H1 (cell line): ENCODE measurements around the gene UBE2F. TPM values are rescaled to one million over a fixed set of nuclear protein-coding genes. Genes with fewer than 3 reads are reported as not detected.

Experiments
- CTCF ChIA-PET: fragments of 300-600 bp; sonication (Branson Sonifier 250); formaldehyde crosslinking; loops from one replicate; lab custom pipeline; 2021; ENCODE audit not compliant: partially characterized antibody; lab: Charles Lee
- POLR2A ChIA-PET: fragments of 300-600 bp; sonication (Branson Sonifier 250); formaldehyde crosslinking; loops from one replicate; lab custom pipeline; 2021; ENCODE audit warnings: inconsistent platforms; ENCODE audit not compliant: partially characterized antibody; lab: Charles Lee
- DNase-seq, 2 experiments: peaks; one replicate each; pipeline versions ENCODE4 v3.0.0 to v3.0.0-alpha.2; 2010 to 2022; ENCODE audit warnings: low spot score in 2 of 2, low read depth in 1 of 2, mixed read lengths in 1 of 2
- FAIRE-seq: peaks from 2 replicates; lab custom pipeline; 2011; peaks lifted over from hg19 to GRCh38; lab: Jason Lieb, UNC
- H2AFZ ChIP-seq: 2 replicates; pipeline ENCODE4 v1.8.1; 2012; ENCODE audit warnings: low read length, inconsistent platforms
- H2AK5ac ChIP-seq: 2 replicates; pipeline ENCODE4 v1.6.1; 2013; ENCODE audit warnings: low read depth, low read length
- H2BK120ac ChIP-seq: replicated peaks from 2 replicates; pipeline ENCODE3; 2013; ENCODE audit warnings: low read depth, low read length, inconsistent platforms
- H2BK12ac ChIP-seq: 2 replicates; pipeline ENCODE4 v1.6.1; 2013; ENCODE audit warnings: low read depth, low read length
- H2BK15ac ChIP-seq: 2 replicates; pipeline ENCODE4 v1.6.1; 2013; ENCODE audit warnings: low read length
- H2BK20ac ChIP-seq: 2 replicates; pipeline ENCODE4 v1.6.1; 2013; ENCODE audit warnings: low read length
- H2BK5ac ChIP-seq: 2 replicates; pipeline ENCODE4 v1.6.1; 2013; ENCODE audit warnings: low read depth, low read length
- H3K14ac ChIP-seq: 2 replicates; pipeline ENCODE4 v1.6.1; 2013; ENCODE audit warnings: inconsistent platforms; ENCODE audit not compliant: insufficient read length
- H3K18ac ChIP-seq: 2 replicates; pipeline ENCODE4 v1.6.1; 2013; ENCODE audit warnings: low read length; ENCODE audit errors: extremely low read depth
- H3K23ac ChIP-seq: 2 replicates; pipeline ENCODE4 v1.6.1; 2013; ENCODE audit warnings: inconsistent platforms; ENCODE audit not compliant: insufficient read length
- H3K23me2 ChIP-seq: 2 replicates; pipeline ENCODE4 v1.6.1; 2013; ENCODE audit warnings: low read depth, low read length
- H3K27ac ChIP-seq: 2 replicates; pipeline ENCODE4 v1.6.1; 2011; ENCODE audit warnings: low read depth, low read length, inconsistent platforms
- H3K27me3 ChIP-seq, 4 experiments: replicated peaks in 1 of 4; 1 replicate in 1 of 4; 2 replicates in 3 of 4; pipeline versions ENCODE4 v1.6.1 to v1.8.1; 2011 to 2013; ENCODE audit warnings: low read length in 3 of 4, mild to moderate bottlenecking in 3 of 4, inconsistent platforms in 2 of 4, mixed read lengths in 2 of 4, moderate library complexity in 1 of 4; ENCODE audit not compliant: control insufficient read depth in 3 of 4, insufficient read depth in 3 of 4; ENCODE audit errors: extremely low read depth in 1 of 4
- H3K36me3 ChIP-seq, 4 experiments: 2 replicates each; pipeline versions ENCODE4 v1.6.1 to v1.8.1; 2011 to 2013; ENCODE audit warnings: mild to moderate bottlenecking in 4 of 4, low read length in 3 of 4, moderate library complexity in 2 of 4, control low read depth in 1 of 4, inconsistent platforms in 1 of 4; ENCODE audit not compliant: insufficient read depth in 4 of 4, control insufficient read depth in 2 of 4
- H3K4ac ChIP-seq: replicated peaks from 2 replicates; pipeline ENCODE3; 2013; ENCODE audit warnings: low read length, low read depth, mixed read lengths, inconsistent platforms; ENCODE audit not compliant: insufficient read length
- H3K4me1 ChIP-seq, 4 experiments: replicated peaks in 1 of 4; 1 replicate in 1 of 4; 2 replicates in 3 of 4; pipeline versions ENCODE4 v1.6.1 to v1.8.1; 2011 to 2013; ENCODE audit warnings: low read length in 3 of 4, inconsistent platforms in 2 of 4, mixed read lengths in 1 of 4; ENCODE audit not compliant: insufficient read depth in 4 of 4, control insufficient read depth in 3 of 4
- H3K4me2 ChIP-seq, 2 experiments: 2 replicates each; pipeline versions ENCODE4 v1.6.1 to v1.8.1; 2011 to 2013; ENCODE audit warnings: low read depth in 2 of 2, low read length in 2 of 2, control low read depth in 1 of 2, inconsistent platforms in 1 of 2, mild to moderate bottlenecking in 1 of 2; ENCODE audit not compliant: insufficient read depth in 1 of 2
- H3K4me3 ChIP-seq, 4 experiments: fragments of 200-600, 300-600 bp in 1 of 4; sonication (generic), shearing (Covaris generic), sonication (Bioruptor Twin) in 1 of 4; 2 replicates each; pipeline versions ENCODE4 v1.5.1 to v1.8.1; 2011 to 2016; ENCODE audit warnings: low read length in 4 of 4, low read depth in 3 of 4, control low read depth in 2 of 4, inconsistent platforms in 2 of 4, mild to moderate bottlenecking in 2 of 4, mixed read lengths in 1 of 4, moderate library complexity in 1 of 4; ENCODE audit not compliant: insufficient read depth in 2 of 4; ENCODE audit errors: extremely low read depth in 1 of 4
- H3K56ac ChIP-seq: replicated peaks from 2 replicates; pipeline ENCODE3; 2013; ENCODE audit warnings: low read depth, mild to moderate bottlenecking, mixed read lengths, low read length, inconsistent platforms; ENCODE audit not compliant: insufficient read length
- H3K79me1 ChIP-seq: 2 replicates; pipeline ENCODE4 v1.6.1; 2013; ENCODE audit warnings: low read depth, low read length, control low read depth
- H3K79me2 ChIP-seq, 2 experiments: 2 replicates each; pipeline versions ENCODE4 v1.6.1 to v1.8.1; 2012 to 2013; ENCODE audit warnings: low read length in 2 of 2, mild to moderate bottlenecking in 2 of 2, inconsistent platforms in 1 of 2; ENCODE audit not compliant: insufficient read depth in 2 of 2, control insufficient read depth in 1 of 2
- H3K9ac ChIP-seq, 4 experiments: replicated peaks in 1 of 4; 1 replicate in 1 of 4; 2 replicates in 3 of 4; pipeline versions ENCODE4 v1.6.1 to v1.8.1; 2011 to 2013; ENCODE audit warnings: low read depth in 3 of 4, low read length in 3 of 4, control low read depth in 2 of 4, mild to moderate bottlenecking in 2 of 4, moderate library complexity in 2 of 4, inconsistent platforms in 1 of 4; ENCODE audit errors: extremely low read depth in 1 of 4
- H3K9me3 ChIP-seq, 2 experiments: 2 replicates each; pipeline versions ENCODE4 v1.6.1 to v1.8.1; 2012 to 2013; ENCODE audit warnings: mild to moderate bottlenecking in 2 of 2, moderate library complexity in 2 of 2, control low read depth in 1 of 2, inconsistent platforms in 1 of 2, low read depth in 1 of 2, low read length in 1 of 2, mixed read lengths in 1 of 2; ENCODE audit not compliant: insufficient read depth in 2 of 2
- H4K20me1 ChIP-seq, 2 experiments: replicated peaks in 1 of 2; 2 replicates each; pipeline versions ENCODE3 to v1.8.1; 2011 to 2013; ENCODE audit warnings: inconsistent platforms in 2 of 2, low read length in 2 of 2, mild to moderate bottlenecking in 1 of 2; ENCODE audit not compliant: insufficient read depth in 2 of 2, control insufficient read depth in 1 of 2
- H4K5ac ChIP-seq: 2 replicates; pipeline ENCODE4 v1.6.1; 2013; ENCODE audit warnings: low read length, low read depth, mixed read lengths, inconsistent platforms; ENCODE audit not compliant: insufficient read length
- H4K8ac ChIP-seq: 2 replicates; pipeline ENCODE4 v1.8.0; 2013; ENCODE audit warnings: mild to moderate bottlenecking, moderate library complexity, low read length, inconsistent platforms; ENCODE audit not compliant: insufficient read depth; ENCODE audit errors: extremely low read depth
- H4K91ac ChIP-seq: replicated peaks from 2 replicates; pipeline ENCODE3; 2013; ENCODE audit warnings: low read length, mixed read lengths, inconsistent platforms; ENCODE audit not compliant: insufficient read length
- E2F6 ChIP-seq: IDR thresholded peaks from 2 replicates; pipeline ENCODE4 v1.6.1; 2012; ENCODE audit warnings: inconsistent platforms
- NRF1 ChIP-seq: IDR thresholded peaks from 2 replicates; pipeline ENCODE4 v1.6.1; 2011; ENCODE audit warnings: mild to moderate bottlenecking, low read depth, low read length, improper control_type of control experiment
- RAD21 ChIP-seq, 2 experiments: IDR thresholded peaks in 1 of 2; conservative IDR thresholded peaks in 1 of 2; 2 replicates each; pipeline ENCODE4 v1.6.1; 2011; ENCODE audit warnings: low read depth in 2 of 2, low read length in 2 of 2, improper control_type of control experiment in 1 of 2, inconsistent platforms in 1 of 2, mild to moderate bottlenecking in 1 of 2, moderate library complexity in 1 of 2
- SAP30 ChIP-seq: fragments of 300-600 bp; sonication (generic); IDR thresholded peaks from 2 replicates; pipeline ENCODE4 v1.7.1; 2012; ENCODE audit warnings: low read length, moderate library complexity, mild to moderate bottlenecking, inconsistent platforms; ENCODE audit not compliant: insufficient read depth, insufficient replicate concordance
- WGBS, 2 experiments: shearing (Covaris generic) in 1 of 2; methylation state at CpG; one replicate each; pipeline versions ENCODE4 v1.1.6 to v1.1.7; 2013 to 2015; ENCODE audit warnings: low lambda C conversion rate in 2 of 2, mixed read lengths in 2 of 2, inconsistent platforms in 1 of 2, low coverage in 1 of 2, missing lambda C conversion rate in 1 of 2; ENCODE audit not compliant: insufficient replicate concordance in 2 of 2, insufficient coverage in 1 of 2, insufficient read length in 1 of 2; ENCODE audit errors: extremely low coverage in 1 of 2, missing lambda C conversion rate in 1 of 2; 5-methylcytosine and 5-hydroxymethylcytosine counted together
- polyA plus RNA-seq, 7 experiments: library from polyadenylated mRNA; depleted of rRNA in 3 of 7; stranded (reverse) in 5 of 7; unstranded in 2 of 7; fragments of >200 nt in 5 of 7; fragments of 200-250 nt in 2 of 7; gene quantifications; 1 replicate in 5 of 7; 2 replicates in 1 of 7; 4 replicates in 1 of 7; pipeline versions ENCODE4 v1.2.1 to v1.2.3, GENCODE V29; 2011 to 2013; ENCODE audit warnings: missing spikeins in 2 of 7, mixed read lengths in 2 of 7
- total RNA-seq: library from RNA; stranded (reverse); fragmentation: NEBNext Ultra II Directional; extraction: Animal tissue kit (Norgen Biotek cat#: 25700); gene quantifications from 2 replicates; pipeline ENCODE4 v1.2.1, GENCODE V29; 2021

UBE2F gene
- total and polyA plus RNA-seq, 2 of the 8 experiments (the other 6 are each of a cell fraction or from before 2014, with no cell fraction given), result 43.3 to 59.8 TPM

GRCh38 chr2:238025741-238026360, 59.0 kb downstream of the UBE2F start:
- H2BK15ac ChIP-seq, result no peak overlapping the region
- no peak overlapping the region for H3K56ac ChIP-seq
- H4K91ac ChIP-seq, result no peak overlapping the region
- H3K9me3 ChIP-seq, result no peaks in the 10 kb centered on the region
- H3K23me2 ChIP-seq, result no peaks in the 10 kb centered on the region
- no peak overlapping the region for H2BK12ac ChIP-seq
- no peak overlapping the region for H2BK20ac ChIP-seq
- CTCF ChIA-PET, result interaction anchor here (1.2 kb wide), 1 partner anchor 43 kb away, joined by 3 read pairs; no protein-coding TSS in a partner anchor
- no peak overlapping the region for H2AK5ac ChIP-seq
- peaks cover 0 to 12% (median 6%) of the 10 kb centered on the region in 4 experiments; a peak in 6 of 7 replicates for H3K4me1 ChIP-seq
- no peak overlapping the region for H3K4ac ChIP-seq
- H4K8ac ChIP-seq, result no peak overlapping the region
- FAIRE-seq (no peak), DNase-seq (no peak)
- no peak overlapping the region for H2BK120ac ChIP-seq
- no peak for TF ChIP-seq E2F6
- TF ChIP-seq NRF1, result no peak
- no peak for TF ChIP-seq SAP30
- TF ChIP-seq RAD21 (IDR thresholded peaks at IDR 0.05 in 1 of 2, conservative IDR thresholded peaks at IDR 0.05 in 1 of 2; ENCODE audit: low read depth in 2 of 2, low read length in 2 of 2), result no peak
- POLR2A ChIA-PET, result interaction anchor here (0.9 kb wide), 1 partner anchor 23 kb away, joined by 5 read pairs; no protein-coding TSS in a partner anchor
- no peak overlapping the region for H2AFZ ChIP-seq
- no peaks in the 10 kb centered on the region for H3K27me3 ChIP-seq
- H4K20me1 ChIP-seq, result peaks cover 0 to 9% of the 10 kb centered on the region in 2 experiments
- no peak overlapping the region for H4K5ac ChIP-seq
- H3K27ac ChIP-seq, result no peak overlapping the region
- H3K36me3 ChIP-seq, result peaks cover 0 to 7% (median 4%) of the 10 kb centered on the region in 4 experiments; a peak in 3 of 8 replicates
- no peak overlapping the region for H2BK5ac ChIP-seq
- H3K14ac ChIP-seq, result no peak overlapping the region
- no peaks in the 10 kb centered on the region; the same call in none of the 2 replicates for H3K79me1 ChIP-seq
- H3K4me2 ChIP-seq, result no peak overlapping the region
- H3K4me3 ChIP-seq, result no peak overlapping the region
- H3K18ac ChIP-seq, result no peak overlapping the region
- no peak overlapping the region for H3K23ac ChIP-seq
- H3K79me2 ChIP-seq, result no peaks in the 10 kb centered on the region
- no peak overlapping the region for H3K9ac ChIP-seq
- WGBS, 2 experiments, result 93% methylated on average over 9 of the region's 9 CpGs; no CpG with 5 or more reads in 1 of the 2 experiments
